ENCODE measurements around the gene ZNF566.

DNA sequence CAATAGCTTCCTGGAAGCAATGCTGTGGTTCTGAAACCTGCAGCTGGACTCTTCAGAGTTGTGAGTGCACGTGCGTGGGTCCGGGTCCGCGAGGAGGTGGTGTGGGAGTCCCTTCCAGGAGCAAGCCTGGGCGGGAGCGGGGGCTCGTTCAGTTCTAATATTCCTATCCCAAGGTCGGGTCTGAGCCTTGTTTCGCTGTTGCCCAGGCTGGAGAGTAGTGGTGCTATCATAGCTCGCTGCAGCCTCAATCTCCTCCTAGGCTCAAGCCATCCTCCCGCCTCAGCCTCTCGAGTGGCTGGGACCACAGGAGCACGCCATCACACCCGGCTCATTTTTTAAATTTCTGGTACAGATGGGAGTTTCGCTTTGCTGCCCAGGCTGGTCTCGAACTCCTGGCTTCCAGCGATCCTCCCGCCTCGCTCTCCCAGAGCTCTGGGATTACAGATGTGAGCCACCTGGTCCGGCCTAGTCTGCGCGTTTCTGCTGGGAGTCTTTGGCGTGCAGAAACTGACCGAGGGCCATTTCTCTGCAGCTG is 71.5 kb downstream of the ZNF566 start:
- TF ChIP-seq EZH2 (IDR thresholded peaks at IDR 0.05), result no peak
- TF ChIP-seq, protein P1, sequence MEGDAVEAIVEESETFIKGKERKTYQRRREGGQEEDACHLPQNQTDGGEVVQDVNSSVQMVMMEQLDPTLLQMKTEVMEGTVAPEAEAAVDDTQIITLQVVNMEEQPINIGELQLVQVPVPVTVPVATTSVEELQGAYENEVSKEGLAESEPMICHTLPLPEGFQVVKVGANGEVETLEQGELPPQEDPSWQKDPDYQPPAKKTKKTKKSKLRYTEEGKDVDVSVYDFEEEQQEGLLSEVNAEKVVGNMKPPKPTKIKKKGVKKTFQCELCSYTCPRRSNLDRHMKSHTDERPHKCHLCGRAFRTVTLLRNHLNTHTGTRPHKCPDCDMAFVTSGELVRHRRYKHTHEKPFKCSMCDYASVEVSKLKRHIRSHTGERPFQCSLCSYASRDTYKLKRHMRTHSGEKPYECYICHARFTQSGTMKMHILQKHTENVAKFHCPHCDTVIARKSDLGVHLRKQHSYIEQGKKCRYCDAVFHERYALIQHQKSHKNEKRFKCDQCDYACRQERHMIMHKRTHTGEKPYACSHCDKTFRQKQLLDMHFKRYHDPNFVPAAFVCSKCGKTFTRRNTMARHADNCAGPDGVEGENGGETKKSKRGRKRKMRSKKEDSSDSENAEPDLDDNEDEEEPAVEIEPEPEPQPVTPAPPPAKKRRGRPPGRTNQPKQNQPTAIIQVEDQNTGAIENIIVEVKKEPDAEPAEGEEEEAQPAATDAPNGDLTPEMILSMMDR (IDR thresholded peaks at IDR 0.05), result no peak

Measured in neural progenitor cell (in vitro differentiated cells).